HepG2 (cell line): ENCODE results near the gene NCOA7. TPM values are rescaled to one million over a fixed set of nuclear protein-coding genes. Genes with fewer than 3 reads are reported as not detected.

Experiments
- ATF4 ChIP-seq, 2 experiments: fragments of 450-650 bp in 1 of 2; sonication (generic) in 1 of 2; formaldehyde crosslinking; IDR thresholded peaks; 2 replicates each; pipeline versions ENCODE4 v1.5.0 to v1.8.0; 2020 to 2022; ENCODE audit warnings: mild to moderate bottlenecking in 1 of 2, missing genetic modification reagents in 1 of 2
- CBX2 ChIP-seq, 2 experiments: fragments of 200-600 bp in 1 of 2; sonication (generic); formaldehyde crosslinking in 1 of 2; IDR thresholded peaks; 2 replicates each; pipeline versions ENCODE4 v1.7.0 to v1.8.1; 2018 to 2022; ENCODE audit warnings: low read depth in 2 of 2, low read length in 1 of 2, mild to moderate bottlenecking in 1 of 2, missing genetic modification reagents in 1 of 2
- DPF2 ChIP-seq: sonication (generic); formaldehyde crosslinking; IDR thresholded peaks from 2 replicates; pipeline ENCODE4 v1.4.0; 2020; ENCODE audit warnings: mild to moderate bottlenecking, low read depth, missing genetic modification reagents, borderline replicate concordance
- GABPA ChIP-seq, 2 experiments: IDR thresholded peaks; 2 replicates each; pipeline ENCODE4 v1.6.1; 2011 to 2016; ENCODE audit warnings: low read depth in 2 of 2, low read length in 1 of 2, missing biosample characterization in 1 of 2, missing genetic modification characterization in 1 of 2
- MEF2D ChIP-seq: sonication (generic); formaldehyde crosslinking; IDR thresholded peaks from 2 replicates; pipeline ENCODE4 v1.5.1; 2020; ENCODE audit warnings: mild to moderate bottlenecking, missing genetic modification reagents
- PCBP1 ChIP-seq: fragments of 200-400 bp; formaldehyde crosslinking; IDR thresholded peaks from 2 replicates; pipeline ENCODE4 v1.6.1; 2017; ENCODE audit warnings: mild to moderate bottlenecking, low read depth, low read length, borderline replicate concordance
- POGZ ChIP-seq: sonication (generic); formaldehyde crosslinking; IDR thresholded peaks from 2 replicates; pipeline ENCODE4 v1.4.0; 2020; ENCODE audit warnings: mild to moderate bottlenecking, missing genetic modification reagents
- POLR2G ChIP-seq: fragments of 200-400 bp; formaldehyde crosslinking; IDR thresholded peaks from 2 replicates; pipeline ENCODE4 v1.6.1; 2018; ENCODE audit warnings: mild to moderate bottlenecking, low read depth, low read length, moderate library complexity
- YEATS2 ChIP-seq: sonication (generic); formaldehyde crosslinking; IDR thresholded peaks from 2 replicates; pipeline ENCODE4 v1.4.0; 2020; ENCODE audit warnings: missing genetic modification reagents, borderline replicate concordance
- ZBTB20 ChIP-seq: sonication (generic); formaldehyde crosslinking; IDR thresholded peaks from 2 replicates; pipeline ENCODE4 v1.8.1; 2023; ENCODE audit warnings: missing genetic modification reagents, low read depth, mild to moderate bottlenecking, borderline replicate concordance
- ZFX ChIP-seq: sonication (generic); formaldehyde crosslinking; IDR thresholded peaks from 2 replicates; pipeline ENCODE4 v1.4.0; 2020; ENCODE audit warnings: mild to moderate bottlenecking, low read depth, missing genetic modification reagents, moderate library complexity
- ZNF484 ChIP-seq: sonication (generic); formaldehyde crosslinking; IDR thresholded peaks from 2 replicates; pipeline ENCODE4 v1.5.1; 2020; ENCODE audit warnings: mild to moderate bottlenecking, low read depth, missing genetic modification reagents, borderline replicate concordance
- ZNF629 ChIP-seq: sonication (generic); formaldehyde crosslinking; conservative IDR thresholded peaks from 2 replicates; pipeline ENCODE4 v1.5.0; 2020; ENCODE audit warnings: missing genetic modification reagents
- polyA plus RNA-seq, 8 experiments: library from polyadenylated mRNA; depleted of rRNA in 3 of 8; stranded (reverse) in 7 of 8; unstranded in 1 of 8; fragments of >200 nt; fragmentation: Illumina TruSeq in 4 of 8; extraction: Trizol in 4 of 8; gene quantifications; 2 replicates each; pipeline versions ENCODE4 v1.2.1 to v1.2.3, GENCODE V29; 2011 to 2016; ENCODE audit warnings: low read depth in 4 of 8, missing spikeins in 1 of 8, mixed read lengths in 1 of 8; ENCODE audit not compliant: insufficient read depth in 1 of 8
- total RNA-seq, 5 experiments: library from RNA; depleted of rRNA; stranded (reverse); fragments of >200 nt; fragmentation: Illumina TruSeq; extraction: Trizol; gene quantifications; 2 replicates each; pipeline ENCODE4 v1.2.3, GENCODE V29; 2016; ENCODE audit warnings: low read depth in 1 of 5
- TF ChIP-seq, protein P1 (sequence below): sonication (generic); formaldehyde crosslinking; IDR thresholded peaks from 2 replicates; pipeline ENCODE4 v1.5.1; 2020; ENCODE audit warnings: mild to moderate bottlenecking, missing genetic modification reagents
- TF ChIP-seq, protein P2 (sequence below): sonication (generic); formaldehyde crosslinking; IDR thresholded peaks from 2 replicates; pipeline ENCODE4 v1.9.0; 2022; ENCODE audit warnings: missing genetic modification reagents, mild to moderate bottlenecking, borderline replicate concordance
- TF ChIP-seq, protein P3 (sequence below): sonication (generic); formaldehyde crosslinking; conservative IDR thresholded peaks from 2 replicates; pipeline ENCODE4 v1.8.0; 2022; ENCODE audit warnings: mild to moderate bottlenecking, moderate library complexity, missing genetic modification reagents
- TF ChIP-seq, protein P4 (sequence below): IDR thresholded peaks from 2 replicates; pipeline ENCODE4 v1.6.1; 2016; ENCODE audit warnings: low read depth

The NCOA7 gene
- total and polyA plus RNA-seq, 2 of the 13 experiments (the other 11 are each of a cell fraction or from before 2014, with no cell fraction given), result 13.6 to 20.8 TPM

GRCh38 chr6:125780540-125781313, 10.0 kb upstream of the NCOA7 start (continued):
- TF ChIP-seq, protein P1, sequence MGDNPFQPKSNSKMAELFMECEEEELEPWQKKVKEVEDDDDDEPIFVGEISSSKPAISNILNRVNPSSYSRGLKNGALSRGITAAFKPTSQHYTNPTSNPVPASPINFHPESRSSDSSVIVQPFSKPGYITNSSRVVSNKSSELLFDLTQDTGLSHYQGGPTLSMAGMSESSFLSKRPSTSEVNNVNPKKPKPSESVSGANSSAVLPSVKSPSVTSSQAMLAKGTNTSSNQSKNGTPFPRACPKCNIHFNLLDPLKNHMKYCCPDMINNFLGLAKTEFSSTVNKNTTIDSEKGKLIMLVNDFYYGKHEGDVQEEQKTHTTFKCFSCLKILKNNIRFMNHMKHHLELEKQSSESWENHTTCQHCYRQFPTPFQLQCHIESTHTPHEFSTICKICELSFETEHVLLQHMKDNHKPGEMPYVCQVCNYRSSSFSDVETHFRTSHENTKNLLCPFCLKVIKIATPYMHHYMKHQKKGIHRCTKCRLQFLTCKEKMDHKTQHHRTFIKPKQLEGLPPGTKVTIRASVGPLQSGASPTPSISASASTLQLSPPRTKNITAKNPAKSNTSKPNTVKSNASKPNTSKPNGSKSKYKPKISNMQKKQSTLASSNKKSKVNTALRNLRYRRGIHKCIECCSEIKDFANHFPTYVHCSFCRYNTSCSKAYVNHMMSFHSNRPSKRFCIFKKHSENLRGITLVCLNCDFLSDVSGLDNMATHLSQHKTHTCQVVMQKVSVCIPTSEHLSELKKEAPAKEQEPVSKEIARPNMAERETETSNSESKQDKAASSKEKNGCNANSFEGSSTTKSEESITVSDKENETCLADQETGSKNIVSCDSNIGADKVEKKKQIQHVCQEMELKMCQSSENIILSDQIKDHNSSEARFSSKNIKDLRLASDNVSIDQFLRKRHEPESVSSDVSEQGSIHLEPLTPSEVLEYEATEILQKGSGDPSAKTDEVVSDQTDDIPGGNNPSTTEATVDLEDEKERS (CRISPR knock-in tag), result peak; percentile 58; the same call in 1 of the 2 replicates
- peak; percentile 61 to 100; a peak in 3 of 4 replicates for TF ChIP-seq ATF4 (CRISPR knock-in tag; IDR thresholded peaks at IDR 0.05)
- no peak for TF ChIP-seq PCBP1
- TF ChIP-seq YEATS2, result peak; percentile 54; the same call in 1 of the 2 replicates
- TF ChIP-seq, protein P2, sequence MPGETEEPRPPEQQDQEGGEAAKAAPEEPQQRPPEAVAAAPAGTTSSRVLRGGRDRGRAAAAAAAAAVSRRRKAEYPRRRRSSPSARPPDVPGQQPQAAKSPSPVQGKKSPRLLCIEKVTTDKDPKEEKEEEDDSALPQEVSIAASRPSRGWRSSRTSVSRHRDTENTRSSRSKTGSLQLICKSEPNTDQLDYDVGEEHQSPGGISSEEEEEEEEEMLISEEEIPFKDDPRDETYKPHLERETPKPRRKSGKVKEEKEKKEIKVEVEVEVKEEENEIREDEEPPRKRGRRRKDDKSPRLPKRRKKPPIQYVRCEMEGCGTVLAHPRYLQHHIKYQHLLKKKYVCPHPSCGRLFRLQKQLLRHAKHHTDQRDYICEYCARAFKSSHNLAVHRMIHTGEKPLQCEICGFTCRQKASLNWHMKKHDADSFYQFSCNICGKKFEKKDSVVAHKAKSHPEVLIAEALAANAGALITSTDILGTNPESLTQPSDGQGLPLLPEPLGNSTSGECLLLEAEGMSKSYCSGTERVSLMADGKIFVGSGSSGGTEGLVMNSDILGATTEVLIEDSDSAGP (CRISPR knock-in tag), result peak; percentile 39; the same call in 1 of the 2 replicates
- TF ChIP-seq CBX2 (IDR thresholded peaks at IDR 0.05; ENCODE audit: low read depth, low read length), result no peak
- no peak for TF ChIP-seq CBX2 (CRISPR knock-in tag; IDR thresholded peaks at IDR 0.05; ENCODE audit: low read depth)
- peak; percentile 74; the same call in 1 of the 2 replicates for TF ChIP-seq ZBTB20 (CRISPR knock-in tag)
- TF ChIP-seq, protein P3, sequence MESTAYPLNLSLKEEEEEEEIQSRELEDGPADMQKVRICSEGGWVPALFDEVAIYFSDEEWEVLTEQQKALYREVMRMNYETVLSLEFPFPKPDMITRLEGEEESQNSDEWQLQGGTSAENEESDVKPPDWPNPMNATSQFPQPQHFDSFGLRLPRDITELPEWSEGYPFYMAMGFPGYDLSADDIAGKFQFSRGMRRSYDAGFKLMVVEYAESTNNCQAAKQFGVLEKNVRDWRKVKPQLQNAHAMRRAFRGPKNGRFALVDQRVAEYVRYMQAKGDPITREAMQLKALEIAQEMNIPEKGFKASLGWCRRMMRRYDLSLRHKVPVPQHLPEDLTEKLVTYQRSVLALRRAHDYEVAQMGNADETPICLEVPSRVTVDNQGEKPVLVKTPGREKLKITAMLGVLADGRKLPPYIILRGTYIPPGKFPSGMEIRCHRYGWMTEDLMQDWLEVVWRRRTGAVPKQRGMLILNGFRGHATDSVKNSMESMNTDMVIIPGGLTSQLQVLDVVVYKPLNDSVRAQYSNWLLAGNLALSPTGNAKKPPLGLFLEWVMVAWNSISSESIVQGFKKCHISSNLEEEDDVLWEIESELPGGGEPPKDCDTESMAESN, result peak; percentile 50; the same call in 1 of the 2 replicates
- TF ChIP-seq MEF2D (CRISPR knock-in tag), result no peak; the same call in 1 of the 2 replicates
- TF ChIP-seq POGZ, result peak; percentile 53
- peak; percentile 59; the same call in 1 of the 2 replicates for TF ChIP-seq ZFX (CRISPR knock-in tag)
- TF ChIP-seq POLR2G, result peak; percentile 96
- TF ChIP-seq ZNF629 (CRISPR knock-in tag), result no peak; the same call in 1 of the 2 replicates
- TF ChIP-seq ZNF484 (CRISPR knock-in tag), result no peak
- TF ChIP-seq, protein P4, sequence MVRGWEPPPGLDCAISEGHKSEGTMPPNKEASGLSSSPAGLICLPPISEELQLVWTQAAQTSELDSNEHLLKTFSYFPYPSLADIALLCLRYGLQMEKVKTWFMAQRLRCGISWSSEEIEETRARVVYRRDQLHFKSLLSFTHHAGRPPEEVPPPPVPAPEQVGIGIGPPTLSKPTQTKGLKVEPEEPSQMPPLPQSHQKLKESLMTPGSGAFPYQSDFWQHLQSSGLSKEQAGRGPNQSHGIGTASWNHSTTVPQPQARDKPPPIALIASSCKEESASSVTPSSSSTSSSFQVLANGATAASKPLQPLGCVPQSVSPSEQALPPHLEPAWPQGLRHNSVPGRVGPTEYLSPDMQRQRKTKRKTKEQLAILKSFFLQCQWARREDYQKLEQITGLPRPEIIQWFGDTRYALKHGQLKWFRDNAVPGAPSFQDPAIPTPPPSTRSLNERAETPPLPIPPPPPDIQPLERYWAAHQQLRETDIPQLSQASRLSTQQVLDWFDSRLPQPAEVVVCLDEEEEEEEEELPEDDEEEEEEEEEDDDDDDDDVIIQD, result 0 out of 2 replicates have a peak, but pooled peaks have one; percentile 1
- TF ChIP-seq DPF2 (CRISPR knock-in tag), result no peak
- TF ChIP-seq GABPA (IDR thresholded peaks at IDR 0.05; ENCODE audit: low read depth, low read length), result no peak
- TF ChIP-seq GABPA (CRISPR knock-in tag; IDR thresholded peaks at IDR 0.05; ENCODE audit: low read depth), result peak; percentile 73
